Measurements from ENCODE around the gene TRIM38.

TRIM38 gene

DNA sequence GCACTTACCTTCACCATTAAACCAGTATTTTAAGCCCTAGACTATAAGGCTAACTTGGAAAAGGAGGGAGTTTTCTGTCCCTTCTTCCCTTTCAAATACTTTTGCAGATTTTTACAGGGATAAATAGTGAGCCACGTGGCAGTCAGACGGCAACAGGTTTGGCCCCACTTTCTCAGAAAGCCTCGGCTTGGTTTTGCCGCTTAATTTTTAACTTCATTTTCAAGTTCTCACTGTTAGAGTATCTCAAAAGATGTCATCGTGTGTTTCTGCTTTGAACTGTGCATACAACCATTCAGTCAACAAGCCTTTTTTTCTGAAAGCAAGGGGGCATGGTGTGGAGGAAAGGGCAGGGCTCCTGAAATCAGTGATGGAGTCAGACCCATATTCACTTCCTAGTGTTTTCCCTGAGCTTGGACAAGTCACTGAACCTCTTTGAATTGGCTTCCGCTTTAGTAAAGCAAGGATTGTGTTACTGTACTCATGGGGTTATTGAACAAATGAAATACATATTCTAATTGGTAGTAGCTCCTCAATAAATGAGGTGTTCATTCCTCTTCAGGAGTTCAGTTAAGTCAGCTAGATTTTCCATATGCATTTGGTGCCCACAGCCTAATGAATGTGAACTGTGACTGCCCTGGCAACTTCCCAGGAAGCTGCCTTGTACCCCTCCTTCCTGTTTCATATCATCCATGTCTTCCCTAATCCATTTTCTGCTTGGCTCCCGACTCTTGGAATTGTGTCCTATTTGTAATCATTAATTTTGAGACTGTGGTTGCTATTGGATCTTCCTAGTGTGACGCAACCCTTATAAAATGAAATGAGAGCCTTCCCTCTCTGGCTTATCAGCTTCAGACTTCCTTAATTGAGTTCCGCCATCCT is 31.8 kb upstream of the TRIM38 start, which contains the start of gene SLC17A2:
Gene SLC17A2, minus strand, starts transcription at position 160 of the 879 bp plus-strand sequence. CDS start 4,895 bp downstream, outside the sequence.
- Histone ChIP-seq H3K9me3 (ENCODE audit: insufficient read depth, low read length) (no peaks in the 10 kb centered on the region), H3K4me1 (ENCODE audit: insufficient read depth, insufficient read length) (no peaks in the 10 kb centered on the region), H3K9ac (ENCODE audit: insufficient read length, low read depth) (no peak within 1 kb of the TSS), H3K4me3 (ENCODE audit: insufficient read length, low read depth) (no peak within 1 kb of the TSS), H3K27me3 (ENCODE audit: insufficient read depth, insufficient read length) (no peaks in the 10 kb centered on the region), H3K36me3 (ENCODE audit: insufficient read depth, insufficient read length, low read length) (no peaks in the 10 kb centered on the region)
- TF ChIP-seq ZNF274 (IDR thresholded peaks at IDR 0.05; ENCODE audit: low read depth, low read length) (no peak), SUZ12 (IDR thresholded peaks at IDR 0.05; ENCODE audit: extremely low read depth, insufficient read depth, insufficient read length) (no peak), YY1 (IDR thresholded peaks at IDR 0.05; ENCODE audit: insufficient read depth, insufficient read length) (no peak)
- no peak for DNase-seq (ENCODE audit: low read depth, low spot score)

DNA sequence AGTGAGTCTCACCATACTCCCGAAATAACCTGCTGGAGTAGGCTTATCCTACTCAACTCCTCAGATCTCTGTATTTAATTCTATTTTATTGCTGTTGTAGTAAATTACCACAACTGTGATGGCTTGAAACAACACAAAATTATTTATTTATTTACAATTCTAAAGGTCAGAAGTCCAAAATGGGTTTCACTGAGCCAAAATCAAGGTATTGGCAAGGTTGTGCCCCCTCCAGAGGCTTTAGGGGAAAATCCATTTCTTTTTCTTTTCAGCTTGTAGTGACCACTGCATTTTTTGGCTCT is 31.2 kb upstream of the TRIM38 start:
- Histone ChIP-seq H3K4me1 (ENCODE audit: insufficient read depth, insufficient read length) (no peaks in the 10 kb centered on the region), H3K4me3 (ENCODE audit: insufficient read length, low read depth) (no peak overlapping the region), H3K36me3 (ENCODE audit: insufficient read depth, insufficient read length, low read length) (no peaks in the 10 kb centered on the region), H3K9me3 (ENCODE audit: insufficient read depth, low read length) (no peaks in the 10 kb centered on the region), H3K27me3 (ENCODE audit: insufficient read depth, insufficient read length) (no peaks in the 10 kb centered on the region), H3K9ac (ENCODE audit: insufficient read length, low read depth) (no peak overlapping the region)
- TF ChIP-seq YY1 (IDR thresholded peaks at IDR 0.05; ENCODE audit: insufficient read depth, insufficient read length) (no peak), SUZ12 (IDR thresholded peaks at IDR 0.05; ENCODE audit: extremely low read depth, insufficient read depth, insufficient read length) (no peak), ZNF274 (IDR thresholded peaks at IDR 0.05; ENCODE audit: low read depth, low read length) (no peak)
- DNase-seq (ENCODE audit: low read depth, low spot score), result no peak

DNA sequence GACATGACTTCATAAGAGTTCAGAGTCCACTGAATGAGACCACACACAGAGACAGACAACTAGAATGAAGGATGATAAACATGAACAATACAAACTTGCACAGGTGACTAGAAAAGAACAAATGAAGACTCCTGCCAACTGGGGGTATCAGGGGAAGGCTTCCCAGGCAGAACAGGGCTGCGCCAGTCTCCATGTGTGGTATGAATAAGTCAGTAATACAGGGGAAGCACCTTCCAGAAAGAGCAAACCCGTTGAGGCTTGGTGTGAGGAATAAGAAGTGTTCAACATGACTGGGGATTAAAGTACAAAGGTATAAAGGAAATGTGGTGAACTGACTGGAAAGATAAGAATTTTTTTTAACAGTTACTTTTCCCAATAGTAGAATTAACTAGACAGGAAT is 28.4 kb upstream of the TRIM38 start:
- H3K4me3 ChIP-seq (ENCODE audit: insufficient read length, low read depth), result no peak overlapping the region
- no peak for TF ChIP-seq SUZ12 (IDR thresholded peaks at IDR 0.05; ENCODE audit: extremely low read depth, insufficient read depth, insufficient read length)
- TF ChIP-seq ZNF274 (IDR thresholded peaks at IDR 0.05; ENCODE audit: low read depth, low read length), result no peak
- no peak for TF ChIP-seq YY1 (IDR thresholded peaks at IDR 0.05; ENCODE audit: insufficient read depth, insufficient read length)
- no peaks in the 10 kb centered on the region for H3K4me1 ChIP-seq (ENCODE audit: insufficient read depth, insufficient read length)
- H3K9me3 ChIP-seq (ENCODE audit: insufficient read depth, low read length), result no peaks in the 10 kb centered on the region
- no peak overlapping the region for H3K9ac ChIP-seq (ENCODE audit: insufficient read length, low read depth)
- no peak for DNase-seq (ENCODE audit: low read depth, low spot score)
- no peaks in the 10 kb centered on the region for H3K27me3 ChIP-seq (ENCODE audit: insufficient read depth, insufficient read length)
- H3K36me3 ChIP-seq (ENCODE audit: insufficient read depth, insufficient read length, low read length), result no peaks in the 10 kb centered on the region

DNA sequence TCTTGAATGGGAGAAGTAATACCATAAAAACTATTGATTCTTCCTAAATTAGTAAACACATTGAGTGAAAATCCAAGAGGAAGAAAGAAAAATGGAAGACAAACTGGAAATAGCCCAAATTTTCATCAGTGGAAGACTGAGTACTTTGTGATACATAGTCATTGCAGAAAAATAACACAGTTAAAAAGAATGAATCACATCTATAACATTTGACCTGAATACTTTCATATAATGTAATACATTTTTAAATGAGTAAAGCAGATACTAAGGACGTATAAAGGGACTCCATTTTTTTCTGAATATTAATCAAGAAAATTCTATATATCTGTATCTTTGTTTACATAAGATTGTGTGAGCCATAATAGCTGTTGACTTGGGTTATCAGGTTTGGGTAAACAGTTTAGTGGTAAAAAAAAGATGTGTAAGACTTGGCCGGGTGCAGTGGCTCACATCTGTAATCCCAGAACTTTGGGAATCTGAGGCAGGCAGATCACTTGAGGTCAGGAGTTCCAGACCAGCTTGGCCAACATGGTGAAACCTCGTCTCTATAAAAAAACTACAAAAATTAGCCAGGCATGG is 27.8 kb upstream of the TRIM38 start:
- Histone ChIP-seq H3K9me3 (ENCODE audit: insufficient read depth, low read length) (no peaks in the 10 kb centered on the region), H3K4me3 (ENCODE audit: insufficient read length, low read depth) (no peak overlapping the region), H3K9ac (ENCODE audit: insufficient read length, low read depth) (no peak overlapping the region), H3K4me1 (ENCODE audit: insufficient read depth, insufficient read length) (no peaks in the 10 kb centered on the region), H3K27me3 (ENCODE audit: insufficient read depth, insufficient read length) (no peaks in the 10 kb centered on the region), H3K36me3 (ENCODE audit: insufficient read depth, insufficient read length, low read length) (no peaks in the 10 kb centered on the region)
- DNase-seq (ENCODE audit: low read depth, low spot score), result no peak
- TF ChIP-seq SUZ12 (IDR thresholded peaks at IDR 0.05; ENCODE audit: extremely low read depth, insufficient read depth, insufficient read length) (no peak), ZNF274 (IDR thresholded peaks at IDR 0.05; ENCODE audit: low read depth, low read length) (no peak), YY1 (IDR thresholded peaks at IDR 0.05; ENCODE audit: insufficient read depth, insufficient read length) (no peak)

DNA sequence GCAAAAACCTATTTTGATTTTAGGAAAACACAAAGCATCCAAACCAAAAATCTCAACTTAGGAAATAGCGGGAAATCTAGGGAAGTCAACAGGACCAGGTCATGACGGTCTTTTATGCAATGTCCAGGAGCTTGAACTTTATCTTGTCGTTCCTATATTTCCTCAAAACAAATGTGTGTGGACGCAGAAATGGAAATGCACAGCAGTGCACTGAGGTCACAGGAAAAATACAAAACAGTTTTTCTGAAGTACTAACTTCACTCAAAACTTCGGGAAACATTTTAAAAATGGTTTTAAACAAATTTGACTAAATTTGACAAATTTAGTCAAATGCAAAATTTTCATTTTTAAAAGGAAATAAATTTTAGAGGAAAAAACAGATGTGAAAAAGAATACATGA is 26.6 kb upstream of the TRIM38 start:
- no peak for DNase-seq (ENCODE audit: low read depth, low spot score)
- Histone ChIP-seq H3K27me3 (ENCODE audit: insufficient read depth, insufficient read length) (no peaks in the 10 kb centered on the region), H3K9me3 (ENCODE audit: insufficient read depth, low read length) (no peaks in the 10 kb centered on the region), H3K9ac (ENCODE audit: insufficient read length, low read depth) (no peak overlapping the region), H3K36me3 (ENCODE audit: insufficient read depth, insufficient read length, low read length) (no peaks in the 10 kb centered on the region), H3K4me1 (ENCODE audit: insufficient read depth, insufficient read length) (no peaks in the 10 kb centered on the region), H3K4me3 (ENCODE audit: insufficient read length, low read depth) (no peak overlapping the region)
- TF ChIP-seq SUZ12 (IDR thresholded peaks at IDR 0.05; ENCODE audit: extremely low read depth, insufficient read depth, insufficient read length), result no peak
- TF ChIP-seq YY1 (IDR thresholded peaks at IDR 0.05; ENCODE audit: insufficient read depth, insufficient read length), result no peak
- TF ChIP-seq ZNF274 (IDR thresholded peaks at IDR 0.05; ENCODE audit: low read depth, low read length), result no peak

DNA sequence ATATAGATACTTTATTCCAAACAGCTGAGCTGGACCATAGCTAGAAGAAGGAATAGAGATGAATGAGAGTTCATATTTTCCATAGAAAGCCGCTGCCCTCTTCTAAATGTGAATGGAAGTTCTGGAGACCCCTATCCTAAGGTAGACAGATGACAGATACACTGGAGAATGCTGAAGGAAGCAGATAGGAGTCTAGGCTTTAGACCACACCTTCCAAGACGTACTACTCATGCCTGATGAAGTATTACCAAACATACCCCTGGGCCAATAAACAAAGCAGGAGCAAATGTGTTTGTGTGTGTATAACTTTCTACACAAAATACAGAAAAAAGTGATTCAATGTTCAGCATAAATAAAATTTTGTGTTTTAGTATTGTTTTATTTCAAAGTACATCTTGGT is 23.0 kb upstream of the TRIM38 start:
- DNase-seq (ENCODE audit: low read depth, low spot score), result no peak
- TF ChIP-seq YY1 (IDR thresholded peaks at IDR 0.05; ENCODE audit: insufficient read depth, insufficient read length), result no peak
- no peak for TF ChIP-seq SUZ12 (IDR thresholded peaks at IDR 0.05; ENCODE audit: extremely low read depth, insufficient read depth, insufficient read length)

DNA sequence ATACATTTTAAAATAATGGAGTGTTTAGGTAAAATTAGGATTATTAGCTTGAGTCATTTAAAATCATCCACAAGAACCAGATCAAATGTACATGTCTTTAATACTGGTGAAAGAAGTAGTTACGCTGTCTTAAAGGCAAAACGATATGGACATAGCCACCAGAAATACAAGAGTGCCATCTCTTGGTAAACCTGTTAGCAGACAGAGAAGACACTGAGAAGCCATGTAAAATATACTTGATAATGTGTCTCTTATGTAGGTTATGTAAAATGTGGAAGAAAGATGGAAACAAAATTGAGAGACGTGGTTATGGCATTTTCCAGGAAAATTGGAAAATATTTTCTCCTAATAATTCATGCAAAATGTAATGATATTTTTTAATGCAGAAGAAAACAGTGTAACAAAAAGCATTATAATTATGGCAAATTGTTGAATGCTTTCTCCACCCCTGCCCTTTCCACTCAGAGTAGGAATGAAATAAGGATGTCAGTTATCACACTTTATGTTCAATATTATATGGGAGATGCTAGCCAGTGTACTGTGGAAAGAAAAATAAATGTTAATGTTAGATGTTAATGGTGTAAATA is 19.9 kb upstream of the TRIM38 start:
- Histone ChIP-seq H3K9me3 (ENCODE audit: insufficient read depth, low read length) (peaks cover 9% of the 10 kb centered on the region; the same call in 1 of the 2 replicates), H3K4me3 (ENCODE audit: insufficient read length, low read depth) (no peak overlapping the region), H3K27me3 (ENCODE audit: insufficient read depth, insufficient read length) (no peaks in the 10 kb centered on the region), H3K4me1 (ENCODE audit: insufficient read depth, insufficient read length) (no peaks in the 10 kb centered on the region), H3K36me3 (ENCODE audit: insufficient read depth, insufficient read length, low read length) (no peaks in the 10 kb centered on the region), H3K9ac (ENCODE audit: insufficient read length, low read depth) (no peak overlapping the region)
- TF ChIP-seq SUZ12 (IDR thresholded peaks at IDR 0.05; ENCODE audit: extremely low read depth, insufficient read depth, insufficient read length) (no peak), ZNF274 (IDR thresholded peaks at IDR 0.05; ENCODE audit: low read depth, low read length) (no peak), YY1 (IDR thresholded peaks at IDR 0.05; ENCODE audit: insufficient read depth, insufficient read length) (no peak)
- no peak for DNase-seq (ENCODE audit: low read depth, low spot score)

More for the DNA sequence above, 23.0 kb upstream of the TRIM38 start:
- H3K4me1 ChIP-seq (ENCODE audit: insufficient read depth, insufficient read length), result no peaks in the 10 kb centered on the region
- H3K36me3 ChIP-seq (ENCODE audit: insufficient read depth, insufficient read length, low read length), result no peaks in the 10 kb centered on the region
- H3K27me3 ChIP-seq (ENCODE audit: insufficient read depth, insufficient read length), result no peaks in the 10 kb centered on the region
- no peak overlapping the region for H3K4me3 ChIP-seq (ENCODE audit: insufficient read length, low read depth)
- H3K9me3 ChIP-seq (ENCODE audit: insufficient read depth, low read length), result no peaks in the 10 kb centered on the region
- no peak overlapping the region for H3K9ac ChIP-seq (ENCODE audit: insufficient read length, low read depth)
